Measurements from ENCODE around the gene LSS. TPM values are rescaled to one million over a fixed set of nuclear protein-coding genes. Genes with fewer than 3 reads are reported as not detected.

LSS gene
- total RNA-seq, 1 donor from 2014 or later, result 83.2 TPM

- FAIRE-seq (no peak), DNase-seq (ENCODE audit: low read depth) (no peak)
- Mint-ChIP-seq H3K9me3 (ENCODE audit: unreplicated experiment) (peaks cover 21% of the 10 kb centered on the region), H3K27me3 (ENCODE audit: low read depth, unreplicated experiment) (peaks cover 2% of the 10 kb centered on the region), H3K36me3 (ENCODE audit: low read depth, unreplicated experiment) (peaks cover 13% of the 10 kb centered on the region), H3K4me3 (ENCODE audit: unreplicated experiment) (no peak overlapping the region), H3K4me1 (ENCODE audit: low read depth, unreplicated experiment) (no peaks in the 10 kb centered on the region), H3K27ac (ENCODE audit: unreplicated experiment) (no peak overlapping the region)
- H3K4me3 ChIP-seq (ENCODE audit: insufficient read depth, low read depth, low read length), result no peak overlapping the region
- H3K9ac ChIP-seq (ENCODE audit: low read length), result no peak overlapping the region
- peaks cover 3% of the 10 kb centered on the region for H3K9me3 ChIP-seq (ENCODE audit: insufficient read depth, low read depth, low read length)
- H3K79me2 ChIP-seq (ENCODE audit: insufficient read depth, low read length), result no peaks in the 10 kb centered on the region
- H4K20me1 ChIP-seq (ENCODE audit: insufficient read depth, low read length), result peaks cover 7% of the 10 kb centered on the region
- H3K4me2 ChIP-seq (ENCODE audit: low read length), result no peak overlapping the region
- no peaks in the 10 kb centered on the region for H3K4me1 ChIP-seq (ENCODE audit: insufficient read depth, low read length)
- TF ChIP-seq EZH2 (IDR thresholded peaks at IDR 0.05; ENCODE audit: insufficient read depth, low read length) (no peak), CTCF (IDR thresholded peaks at IDR 0.05; ENCODE audit: insufficient read depth, low read depth, low read length) (no peak)
- no peak overlapping the region for H3K27ac ChIP-seq (ENCODE audit: low read depth, low read length)
- no peak overlapping the region for H2AFZ ChIP-seq (ENCODE audit: low read depth, low read length)
- no peaks in the 10 kb centered on the region for H3K27me3 ChIP-seq (ENCODE audit: insufficient read depth, low read length)
- H3K36me3 ChIP-seq (ENCODE audit: insufficient read depth, low read length), result no peaks in the 10 kb centered on the region
Measured at GRCh38 chr21:46172863-46173528, 55.6 kb downstream of the LSS start.

GRCh38 chr21:46171996-46172862 is 56.3 kb downstream of the LSS start:
- TF ChIP-seq EZH2 (IDR thresholded peaks at IDR 0.05; ENCODE audit: insufficient read depth, low read length), result no peak
- no peak for TF ChIP-seq CTCF (IDR thresholded peaks at IDR 0.05; ENCODE audit: insufficient read depth, low read depth, low read length)
- no peak overlapping the region for H3K4me3 ChIP-seq (ENCODE audit: insufficient read depth, low read depth, low read length)
- H3K4me3 Mint-ChIP-seq (ENCODE audit: unreplicated experiment), result no peak overlapping the region
- peaks cover 3% of the 10 kb centered on the region for H3K9me3 ChIP-seq (ENCODE audit: insufficient read depth, low read depth, low read length)
- H3K79me2 ChIP-seq (ENCODE audit: insufficient read depth, low read length), result no peaks in the 10 kb centered on the region
- H3K4me1 ChIP-seq (ENCODE audit: insufficient read depth, low read length), result no peaks in the 10 kb centered on the region
- peaks cover 21% of the 10 kb centered on the region for H3K9me3 Mint-ChIP-seq (ENCODE audit: unreplicated experiment)
- no peak overlapping the region for H3K4me2 ChIP-seq (ENCODE audit: low read length)
- no peak overlapping the region for H2AFZ ChIP-seq (ENCODE audit: low read depth, low read length)
- H3K27me3 Mint-ChIP-seq (ENCODE audit: low read depth, unreplicated experiment), result peaks cover 2% of the 10 kb centered on the region
- no peaks in the 10 kb centered on the region for H3K27me3 ChIP-seq (ENCODE audit: insufficient read depth, low read length)
- H3K9ac ChIP-seq (ENCODE audit: low read length), result no peak overlapping the region
- no peak for DNase-seq (ENCODE audit: low read depth)
- H3K27ac ChIP-seq (ENCODE audit: low read depth, low read length), result no peak overlapping the region
- H4K20me1 ChIP-seq (ENCODE audit: insufficient read depth, low read length), result peaks cover 7% of the 10 kb centered on the region
- peaks cover 13% of the 10 kb centered on the region for H3K36me3 Mint-ChIP-seq (ENCODE audit: low read depth, unreplicated experiment)
- H3K36me3 ChIP-seq (ENCODE audit: insufficient read depth, low read length), result no peaks in the 10 kb centered on the region
- H3K27ac Mint-ChIP-seq (ENCODE audit: unreplicated experiment), result no peak overlapping the region
- no peaks in the 10 kb centered on the region for H3K4me1 Mint-ChIP-seq (ENCODE audit: low read depth, unreplicated experiment)
- FAIRE-seq, result no peak

Measured in astrocyte (in vitro differentiated cells and primary cell).